GM21360 (cell line): ENCODE results near the gene BCL11B.
A peak's percentile ranks its signal among the peaks of the same experiment; 100 is the strongest.

ENCODE experiments used
- ATAC-seq: cut with Tn5 transposase; IDR thresholded peaks from one replicate; pipeline ENCODE4 v1.9.1; 2021; ENCODE audit warnings: mild to moderate bottlenecking, moderate library complexity; ENCODE audit not compliant: unreplicated experiment

BCL11B gene

DNA sequence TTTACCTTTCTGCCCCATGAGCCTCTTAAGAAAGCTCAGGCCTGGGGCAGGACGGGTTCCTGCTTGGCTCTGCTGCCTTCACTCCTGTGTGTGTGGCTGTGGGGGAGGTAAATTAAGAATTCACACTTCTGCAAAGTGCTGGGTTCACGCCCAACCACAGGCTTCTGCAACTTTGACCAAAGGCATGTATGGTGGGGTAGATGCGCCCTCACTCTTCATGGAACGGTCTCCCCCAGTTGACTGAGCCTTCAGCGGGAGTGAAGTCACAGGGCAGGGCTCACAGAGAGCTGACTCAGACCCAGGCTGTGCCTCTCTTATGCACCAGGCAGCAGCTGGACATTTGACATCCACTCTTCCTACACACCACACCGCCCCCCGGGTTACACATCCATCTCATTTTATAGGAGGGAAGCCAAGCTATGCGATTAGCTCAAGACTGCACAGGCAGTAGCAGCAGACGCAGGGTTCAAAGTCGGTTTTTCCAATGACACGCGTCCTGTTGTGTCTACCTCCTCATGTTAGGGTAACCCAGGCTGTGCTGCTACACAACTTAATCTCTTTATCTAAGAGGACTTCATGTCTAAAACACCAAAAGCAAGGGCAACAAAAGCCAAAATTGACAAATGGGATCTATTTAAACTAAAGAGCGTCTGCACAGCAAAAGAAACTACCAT is 15.4 kb upstream of the BCL11B start:
- peak; percentile 74 for ATAC-seq

DNA sequence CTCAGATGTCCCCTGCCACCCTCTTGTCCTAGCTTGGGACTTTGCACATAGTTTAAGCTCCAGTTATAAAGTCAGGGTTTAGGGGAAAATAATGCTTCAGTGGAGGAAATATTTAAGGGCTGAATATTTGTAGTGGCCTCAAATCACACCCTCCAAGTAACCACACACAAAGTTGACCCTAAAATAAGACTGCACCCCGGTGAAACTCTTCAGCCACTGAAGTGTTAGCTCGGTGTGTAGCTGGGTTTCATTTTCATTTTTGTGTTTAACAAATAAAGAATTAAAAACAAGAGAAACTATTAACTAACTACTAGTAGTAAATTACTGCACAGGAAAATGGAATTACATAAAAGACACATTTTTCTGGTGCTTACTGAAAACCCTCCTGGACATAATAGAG is 14.8 kb upstream of the BCL11B start:
- peak; percentile 55 for ATAC-seq

DNA sequence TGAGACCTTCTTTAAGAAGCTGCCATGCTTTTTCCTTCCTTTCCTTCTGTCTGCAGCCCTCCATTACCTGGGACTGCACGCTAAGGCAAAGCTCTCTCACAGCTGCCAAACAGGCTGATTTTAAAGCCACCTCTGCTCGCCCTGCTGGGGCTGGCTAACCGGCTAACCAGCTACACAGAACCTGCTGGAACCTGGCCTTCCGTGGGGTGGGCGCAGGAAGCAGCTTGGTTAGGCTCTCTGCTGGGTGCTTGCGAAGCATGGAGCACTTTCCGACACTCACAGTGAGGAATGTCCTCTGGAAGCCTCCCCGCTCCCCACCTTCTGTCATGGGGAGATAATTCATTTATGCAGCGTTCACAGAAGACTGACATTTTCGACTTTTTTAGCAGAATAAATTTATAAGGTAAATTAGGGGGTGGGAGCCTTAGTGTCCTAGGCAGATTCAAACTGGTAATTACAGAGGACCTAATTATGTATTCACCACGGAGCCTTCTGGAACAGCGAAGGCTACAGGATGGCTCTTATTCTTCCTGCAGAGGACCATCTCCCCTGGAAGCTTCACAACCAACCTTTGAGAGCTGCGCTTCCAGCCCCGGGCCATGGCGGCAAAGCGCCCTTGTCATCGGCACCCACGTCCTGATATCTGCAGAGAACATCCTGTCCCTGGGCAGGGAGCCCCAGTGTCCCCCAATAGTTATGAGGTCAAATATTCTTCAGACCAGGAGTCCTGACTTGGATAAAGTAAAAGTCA is 12.4 kb upstream of the BCL11B start:
- no peak for ATAC-seq

DNA sequence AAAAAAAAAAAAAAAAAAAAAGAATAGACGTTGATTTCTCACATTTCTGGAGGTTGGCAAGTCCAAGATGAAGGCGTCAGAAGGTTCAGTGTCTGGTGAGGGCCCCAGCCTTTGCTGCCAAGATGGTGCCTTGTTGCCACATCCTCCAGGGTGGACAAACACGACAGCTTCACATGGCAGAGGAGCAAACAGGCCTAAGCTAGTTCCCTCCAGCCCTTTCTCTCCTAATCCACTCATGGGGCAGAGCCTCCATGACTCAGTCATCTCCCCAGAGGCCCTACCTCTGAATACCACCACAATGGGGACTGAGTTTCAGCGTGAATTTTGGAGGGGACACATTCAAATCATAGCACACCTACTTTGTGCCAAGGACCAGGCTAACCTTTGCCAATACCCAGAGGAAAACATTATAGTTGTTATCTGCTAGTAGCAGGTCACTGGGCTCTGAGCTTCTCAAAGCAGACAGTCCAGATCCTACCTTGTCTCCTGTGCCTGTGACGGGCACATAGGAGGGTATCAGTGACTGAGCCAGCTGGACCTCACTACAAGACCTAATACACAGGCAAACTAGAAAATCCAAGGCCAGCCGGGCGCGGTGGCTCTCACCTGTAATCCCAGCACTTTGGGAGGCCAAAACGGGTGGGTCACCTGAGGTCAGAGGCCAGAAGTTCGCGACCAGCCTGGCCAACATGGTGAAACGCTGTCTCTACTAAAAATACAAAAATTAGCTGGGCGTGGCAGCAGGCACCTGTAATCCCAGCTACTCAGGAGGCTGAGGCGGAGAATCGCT is 10.5 kb upstream of the BCL11B start:
- ATAC-seq, result no peak

DNA sequence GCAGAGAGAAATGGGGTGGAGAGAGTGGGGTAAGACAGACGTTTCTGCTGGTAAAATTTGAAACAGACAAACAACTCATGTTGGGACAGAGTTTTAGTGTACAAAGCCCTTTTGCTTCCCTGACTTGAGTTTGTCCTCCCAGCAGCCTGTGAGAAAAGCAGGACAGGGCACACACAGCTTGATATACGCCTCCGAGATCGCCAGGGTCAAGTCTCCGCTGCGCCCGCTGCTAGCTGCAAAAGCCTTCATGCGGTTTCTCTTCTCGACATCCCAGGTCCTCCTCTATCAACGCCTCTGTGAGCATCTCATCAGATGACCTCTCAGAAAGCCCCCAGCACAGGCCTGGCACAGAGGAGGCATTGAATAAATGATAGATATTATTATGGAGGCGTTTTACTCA is 9.4 kb upstream of the BCL11B start:
- ATAC-seq, result no peak

DNA sequence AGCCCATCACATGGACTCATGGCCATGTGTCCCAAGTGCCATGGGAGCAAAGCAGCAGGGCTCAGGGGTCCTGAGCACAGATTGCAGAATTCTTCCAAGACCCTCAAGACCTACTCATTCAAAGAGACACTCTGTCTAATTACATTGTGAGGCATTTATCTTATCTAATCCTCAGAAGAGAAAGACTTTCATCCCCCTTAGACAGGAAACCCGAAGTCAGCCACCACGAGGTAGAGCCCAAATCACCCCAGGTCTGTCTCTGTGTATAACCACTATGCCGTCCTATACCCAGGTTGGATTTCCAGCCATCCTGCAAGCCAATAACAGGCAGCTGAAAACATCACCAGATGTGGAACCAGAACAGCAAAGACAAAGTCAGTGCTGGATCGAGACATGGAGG is 8.9 kb upstream of the BCL11B start:
- no peak for ATAC-seq

DNA sequence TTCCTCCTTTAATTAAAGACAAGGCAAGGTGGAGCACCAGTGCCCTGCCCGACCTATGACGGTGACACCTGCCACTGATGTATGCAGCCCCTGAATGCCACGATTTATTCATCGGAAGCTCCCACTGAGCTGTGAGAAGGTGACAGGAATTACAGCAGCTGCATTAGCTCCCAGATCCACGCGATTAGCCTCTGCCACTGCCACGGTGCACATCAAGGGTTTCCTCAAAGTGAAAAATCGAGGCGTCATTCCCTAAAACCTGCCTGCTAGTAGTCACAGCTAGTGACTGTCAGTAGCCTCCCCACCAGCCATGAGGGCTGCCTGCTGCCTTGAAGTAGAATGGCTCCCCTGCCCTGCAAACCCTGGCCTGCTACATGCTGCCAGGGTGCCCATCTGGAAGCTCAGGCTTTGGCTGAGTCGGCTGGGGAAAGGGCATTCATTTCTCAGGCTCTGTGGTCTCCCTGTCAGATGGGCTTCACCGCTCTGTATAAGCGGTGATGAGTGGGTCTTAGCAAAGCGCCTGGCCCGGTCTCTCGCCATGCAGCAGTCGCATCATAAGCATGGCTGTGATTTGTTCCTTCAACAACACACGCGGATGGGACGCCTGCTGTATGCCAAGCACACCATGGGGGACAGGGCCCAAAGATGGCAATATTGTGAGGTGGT is 8.2 kb upstream of the BCL11B start:
- no peak for ATAC-seq

DNA sequence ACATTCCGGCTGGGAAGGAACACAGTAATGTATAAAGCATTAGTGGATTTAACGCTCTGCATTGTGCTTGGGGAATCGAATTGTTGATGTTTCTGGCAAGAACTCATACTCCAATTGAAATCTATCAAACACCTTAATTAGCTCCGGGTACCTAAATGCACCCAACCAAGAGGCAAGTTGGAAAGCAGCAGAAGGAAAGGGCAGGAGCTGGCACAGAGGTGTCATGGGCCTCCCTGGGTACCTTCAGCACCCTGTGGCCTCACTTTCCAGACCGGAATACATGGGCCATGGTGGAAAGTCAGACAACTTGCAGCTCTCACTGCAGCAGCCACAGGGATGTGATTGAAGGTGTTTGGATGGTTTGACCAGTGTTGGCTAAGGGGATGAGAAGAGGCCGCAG is 6.8 kb upstream of the BCL11B start:
- no peak for ATAC-seq

DNA sequence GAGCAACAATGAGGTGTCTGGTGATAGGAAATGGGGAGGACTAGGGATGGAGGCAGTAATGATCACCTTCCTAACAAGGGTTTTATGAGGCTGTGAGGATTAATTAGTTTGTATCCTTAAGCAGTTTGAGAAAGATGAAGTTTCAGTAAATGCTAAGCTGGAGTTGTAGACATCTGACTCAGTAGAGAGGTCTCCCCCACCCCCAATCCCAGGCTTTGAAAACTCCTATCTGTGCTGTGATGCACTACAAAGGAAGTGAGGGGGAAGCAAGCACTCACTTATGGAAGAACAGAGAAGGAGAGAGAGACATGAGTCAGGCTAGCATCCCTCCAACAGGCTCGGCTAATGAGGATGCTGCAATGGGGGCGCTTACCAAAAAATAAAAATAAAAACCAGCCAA is 5.5 kb upstream of the BCL11B start:
- ATAC-seq, result no peak

DNA sequence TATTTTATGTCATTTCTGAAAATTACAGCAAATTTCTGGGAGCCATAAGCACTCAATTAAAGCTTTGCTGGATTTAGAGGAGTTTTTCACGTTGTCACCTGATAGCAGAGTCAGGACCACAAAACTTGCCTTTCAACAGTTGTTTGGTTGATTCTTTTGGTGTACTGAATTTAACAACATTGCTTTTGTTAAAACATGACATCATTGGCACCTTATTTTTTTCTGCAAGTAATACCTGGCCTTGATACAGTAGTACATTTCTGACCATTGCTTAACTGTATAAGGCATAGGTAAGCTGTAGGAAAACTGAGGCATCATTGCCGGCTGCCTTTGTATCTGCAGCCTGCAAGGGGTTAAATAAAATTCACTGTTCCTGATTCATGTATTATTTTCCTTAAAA is 4.5 kb upstream of the BCL11B start:
- ATAC-seq, result no peak

DNA sequence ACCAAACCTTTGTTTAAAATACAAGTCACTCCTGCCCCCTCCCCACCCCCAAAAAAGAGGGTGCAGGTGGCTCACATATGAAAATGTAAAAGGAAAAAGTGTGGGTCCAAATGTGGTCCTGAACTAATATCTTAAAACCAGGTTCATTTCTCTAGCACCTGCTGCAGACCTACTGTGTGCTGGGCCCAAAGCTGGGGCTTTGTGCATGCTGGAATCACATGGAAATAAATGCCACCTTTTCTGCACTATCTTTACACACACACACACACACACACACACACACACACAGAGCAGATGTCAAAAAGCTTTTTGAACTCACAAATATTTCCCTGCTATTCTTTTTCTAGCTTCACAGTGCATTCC is 3.2 kb upstream of the BCL11B start:
- ATAC-seq, result no peak

DNA sequence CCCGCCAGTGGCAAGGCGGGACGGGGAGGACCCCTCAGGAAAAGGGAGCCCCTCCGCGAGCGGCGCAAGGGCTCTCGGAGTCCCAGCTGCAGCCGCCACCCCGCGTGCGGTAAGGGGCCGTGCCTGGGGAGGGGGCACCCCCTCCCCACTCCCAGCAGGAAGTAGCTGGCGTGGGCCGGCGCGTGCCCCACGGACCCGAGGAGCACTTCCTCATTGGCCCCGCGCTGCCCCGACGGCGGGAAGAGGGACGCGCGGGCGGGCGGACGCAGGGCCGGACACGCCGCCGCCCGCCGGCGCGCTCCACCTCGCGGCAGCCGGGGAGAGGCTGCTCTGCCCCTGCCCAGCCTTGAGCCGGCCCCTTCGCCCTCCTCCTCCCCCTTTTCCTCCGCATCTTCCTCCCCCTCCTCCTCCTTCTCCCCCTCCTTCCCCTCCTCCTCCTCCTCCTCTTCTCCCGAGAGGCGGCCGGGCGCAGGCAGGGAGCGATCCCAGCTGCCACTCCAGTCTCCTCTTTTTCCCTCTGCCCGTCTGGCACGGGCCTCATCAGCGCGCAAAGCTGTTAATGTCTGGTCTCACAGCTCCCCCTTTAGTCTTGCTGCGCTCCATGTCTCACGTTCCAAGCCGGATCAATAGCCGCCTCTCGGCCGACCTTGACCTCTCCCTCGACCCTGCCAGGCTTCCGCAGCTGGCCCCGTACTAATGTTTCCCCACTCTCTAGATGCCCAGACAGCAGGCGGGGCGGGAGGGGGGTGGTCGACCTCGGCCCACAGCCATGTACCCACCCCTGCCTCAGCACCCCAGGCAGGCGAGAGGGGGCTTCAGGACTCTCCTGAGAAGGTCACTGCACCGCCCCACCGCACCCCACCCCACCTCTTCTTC is 2.6 kb upstream of the BCL11B start:
- no peak for ATAC-seq

DNA sequence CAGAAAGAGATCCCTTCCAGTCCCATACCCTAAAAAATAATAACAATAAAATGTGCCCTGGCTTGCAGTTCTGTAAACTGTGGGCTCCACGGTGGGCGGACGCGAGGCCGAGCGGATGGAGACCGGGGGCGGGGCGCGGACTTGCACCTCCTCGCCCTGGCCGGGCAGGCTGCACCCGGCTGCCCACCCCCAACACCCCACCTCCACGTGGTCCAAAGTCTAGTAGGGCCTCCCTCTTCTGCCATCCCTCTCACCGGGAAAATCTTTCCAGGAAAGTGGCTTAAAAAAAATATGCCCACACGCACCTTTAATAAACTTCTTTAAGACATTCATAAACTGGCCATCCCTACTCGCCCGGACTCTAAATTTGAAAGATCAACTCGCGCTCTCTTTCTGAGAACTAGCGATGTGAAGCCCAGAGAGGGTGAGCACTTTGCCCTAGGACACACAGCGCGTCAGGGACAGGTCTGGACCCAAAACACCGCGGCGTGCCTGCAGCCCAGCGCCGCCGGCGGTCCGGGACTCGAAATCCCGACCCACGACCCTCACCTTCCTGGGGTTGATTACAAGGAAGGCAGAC is 1.9 kb upstream of the BCL11B start:
- no peak for ATAC-seq

DNA sequence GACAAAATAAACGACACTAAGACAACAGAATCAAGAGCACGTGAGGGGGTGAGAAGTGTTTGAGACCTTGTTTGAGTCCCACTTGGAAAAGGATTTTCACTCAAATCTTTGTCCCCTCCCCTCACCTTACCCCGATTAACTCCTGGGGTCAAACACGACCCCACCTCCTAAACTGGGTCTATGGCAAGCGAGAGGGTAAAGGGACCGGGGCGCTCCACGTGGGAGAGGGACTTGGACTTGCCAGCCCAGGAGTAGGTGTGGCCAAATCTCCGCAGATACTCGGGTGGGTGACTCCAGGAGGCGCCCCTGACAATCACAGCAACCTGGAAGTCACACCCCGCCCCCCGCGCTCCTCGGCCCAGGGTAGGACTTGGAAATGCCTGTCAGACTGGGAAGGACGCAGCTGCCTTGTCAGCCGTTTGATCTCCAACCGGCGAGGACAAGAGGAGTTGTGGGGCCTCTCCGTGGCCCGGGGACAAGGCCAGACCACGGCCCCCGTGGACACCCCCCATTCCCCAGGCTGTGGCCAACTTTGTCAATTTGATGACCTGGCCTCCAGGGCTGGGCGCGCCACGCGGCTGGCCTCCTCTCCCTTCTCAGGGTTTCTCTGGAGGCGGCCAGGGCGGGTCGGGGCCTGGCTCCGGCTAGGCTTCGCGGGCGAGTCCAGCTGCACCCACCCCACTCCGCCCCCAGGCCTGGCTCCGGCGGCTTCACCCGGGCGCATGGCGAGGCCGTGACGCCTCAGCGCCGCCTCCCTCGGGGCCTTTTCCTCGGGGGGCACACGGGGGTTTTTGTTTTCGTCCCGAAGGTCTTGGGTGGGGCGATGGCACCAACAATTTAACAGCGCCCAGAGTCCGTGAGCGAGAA is 1.1 kb upstream of the BCL11B start:
- ATAC-seq, result no peak

DNA sequence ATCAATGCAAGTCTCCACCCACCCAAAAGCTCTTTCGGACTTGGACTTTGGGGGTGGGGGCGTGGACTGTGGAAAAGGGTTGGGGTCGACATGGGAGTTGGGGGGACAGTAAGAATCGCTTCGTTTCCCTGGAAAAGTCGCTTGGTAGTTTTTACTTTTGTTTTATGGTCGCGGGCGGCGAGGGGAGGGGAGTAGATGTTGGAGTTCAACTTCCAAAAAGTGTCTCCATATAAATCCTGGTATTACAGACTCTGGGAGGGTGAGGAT is 568 bp upstream of the BCL11B start:
- ATAC-seq, result no peak

DNA sequence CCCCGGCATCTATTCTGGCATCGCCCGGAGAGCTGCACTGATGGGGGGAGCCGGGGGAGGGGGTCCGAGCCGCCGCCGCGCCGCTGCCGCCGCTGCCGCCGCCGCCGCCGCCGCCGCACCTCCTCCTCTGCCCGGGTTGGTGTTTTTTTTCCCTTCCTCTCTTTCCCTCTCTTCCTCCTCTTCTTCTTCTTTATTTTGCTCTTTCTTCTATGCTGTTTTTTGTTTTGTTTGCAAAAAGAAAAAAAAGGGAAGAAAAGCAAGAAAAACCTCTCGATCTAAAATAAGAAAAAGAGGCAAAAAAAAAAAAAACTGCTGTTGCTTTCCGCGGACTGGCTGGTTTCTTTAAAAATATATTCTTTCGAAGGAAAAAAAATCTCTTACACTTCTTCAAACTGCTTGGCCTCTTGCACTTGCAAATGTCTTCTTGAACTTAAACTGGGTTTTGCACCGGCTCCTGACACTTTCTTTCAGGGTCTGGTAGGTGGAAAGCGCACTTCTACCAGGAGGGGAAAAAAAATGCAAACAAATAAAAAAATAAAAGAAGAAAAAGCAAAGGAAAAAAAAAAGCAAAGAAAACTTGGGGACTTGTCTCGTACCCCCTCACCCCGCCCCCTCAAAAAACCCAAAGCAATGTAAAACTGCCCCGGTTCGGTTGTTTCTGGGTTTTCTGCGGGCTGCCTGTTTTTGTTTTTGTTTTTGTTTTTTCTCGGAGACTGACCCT is 616 bp downstream of the BCL11B start:
- ATAC-seq, result no peak

DNA sequence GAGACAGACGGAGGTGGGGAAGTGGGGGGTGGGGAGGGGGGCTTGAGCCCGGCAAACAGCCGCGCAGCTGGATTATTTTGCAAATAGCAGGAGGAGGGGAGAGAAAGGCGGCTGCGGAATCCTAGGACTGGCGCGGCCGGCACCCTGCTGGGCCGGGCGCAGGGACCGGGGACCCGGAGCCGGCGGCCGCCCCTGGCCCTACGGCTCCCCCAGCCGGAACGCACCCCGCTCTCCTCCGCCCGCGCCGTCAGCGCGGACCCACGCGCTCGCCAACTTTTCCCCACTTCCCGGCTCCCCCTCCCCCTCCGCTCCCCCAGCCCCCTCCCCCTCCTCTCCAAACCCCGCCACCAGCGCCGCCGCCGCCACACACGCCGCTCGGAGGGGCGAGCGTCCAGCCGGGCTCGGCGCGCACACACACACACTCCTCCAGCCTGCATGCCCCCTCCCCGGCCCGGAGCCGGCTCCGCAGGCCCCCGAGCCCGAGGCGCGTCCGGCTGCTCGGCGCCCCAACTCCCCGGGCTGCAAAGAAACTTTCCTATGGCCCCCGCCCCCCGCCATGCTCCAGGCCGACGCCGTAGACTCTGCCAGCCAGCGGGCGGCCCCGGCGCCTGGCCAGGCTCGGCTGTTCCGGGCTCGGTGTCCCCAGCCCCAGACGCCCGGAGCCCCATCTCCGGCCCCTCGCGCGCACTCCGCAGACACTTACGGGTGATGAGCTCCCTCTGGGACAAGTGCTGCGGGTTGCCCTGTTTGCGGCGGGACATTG is 1.4 kb downstream of the BCL11B start:
- no peak for ATAC-seq
